HG03520 (cell line): Measurements from ENCODE around the gene ZEB1.
A peak's percentile ranks its signal among the peaks of the same experiment; 100 is the strongest.
"Not testable (repeated sequence)": the region's sequence is repeated elsewhere in the genome, so short reads cannot be mapped to it uniquely, and the experiment has no call there.

ENCODE experiments used
- ATAC-seq: cut with Tn5 transposase; IDR thresholded peaks from one replicate; pipeline ENCODE4 v1.9.1; 2021; ENCODE audit warnings: mild to moderate bottlenecking, moderate library complexity; ENCODE audit not compliant: unreplicated experiment

The ZEB1 gene

DNA sequence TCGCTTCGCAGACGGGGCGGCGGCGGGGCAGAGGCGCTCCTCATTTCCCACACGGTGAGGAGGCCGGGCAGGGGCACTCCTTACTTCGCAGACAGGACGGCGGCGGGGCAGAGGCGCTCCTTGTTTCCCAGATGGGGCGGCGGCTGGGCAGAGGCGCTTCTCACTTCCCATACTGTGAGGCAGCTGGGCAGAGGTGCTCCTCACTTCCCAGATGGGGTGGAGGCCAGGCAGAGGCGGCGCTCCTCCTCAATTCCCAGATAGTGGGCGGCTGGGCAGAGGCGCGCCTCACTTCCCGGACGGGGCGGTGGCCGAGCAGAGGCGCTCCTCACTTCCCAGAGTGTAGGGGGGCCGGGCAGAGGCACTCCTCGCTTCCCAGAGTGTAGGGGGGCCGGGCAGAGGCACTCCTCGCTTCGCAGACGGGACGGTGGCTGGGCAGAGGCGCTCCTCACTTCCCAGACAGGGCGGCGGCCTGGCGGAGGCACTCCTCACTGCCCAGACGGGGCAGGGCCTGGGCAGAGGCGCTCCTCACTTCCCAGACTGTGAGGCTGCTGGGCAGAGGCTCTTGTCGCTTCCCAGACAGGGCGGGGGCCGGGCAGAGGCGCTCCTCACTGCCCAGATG, 43.1 kb downstream of the ZEB1 start:
- no peak for ATAC-seq

DNA sequence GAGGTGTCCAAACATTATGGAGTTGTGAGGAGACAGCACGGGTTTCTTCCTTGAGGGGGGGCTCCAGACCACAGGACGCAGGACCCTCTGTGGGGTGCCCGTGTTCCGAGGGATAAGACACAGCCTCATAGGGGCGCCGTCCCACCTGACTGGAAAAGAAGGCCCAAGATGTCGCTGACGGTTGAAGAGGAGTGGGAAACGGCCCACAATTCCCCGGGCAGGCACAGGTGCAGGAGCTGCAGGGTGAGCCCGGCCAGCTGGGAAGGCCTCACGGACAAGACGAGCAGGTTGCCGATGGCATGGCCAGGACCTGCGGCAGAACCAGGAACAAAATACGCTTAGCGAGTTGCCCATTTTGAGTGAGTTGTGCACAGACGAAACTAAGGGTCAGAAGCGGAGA, 44.7 kb downstream of the ZEB1 start:
- not testable (repeated sequence) for ATAC-seq

DNA sequence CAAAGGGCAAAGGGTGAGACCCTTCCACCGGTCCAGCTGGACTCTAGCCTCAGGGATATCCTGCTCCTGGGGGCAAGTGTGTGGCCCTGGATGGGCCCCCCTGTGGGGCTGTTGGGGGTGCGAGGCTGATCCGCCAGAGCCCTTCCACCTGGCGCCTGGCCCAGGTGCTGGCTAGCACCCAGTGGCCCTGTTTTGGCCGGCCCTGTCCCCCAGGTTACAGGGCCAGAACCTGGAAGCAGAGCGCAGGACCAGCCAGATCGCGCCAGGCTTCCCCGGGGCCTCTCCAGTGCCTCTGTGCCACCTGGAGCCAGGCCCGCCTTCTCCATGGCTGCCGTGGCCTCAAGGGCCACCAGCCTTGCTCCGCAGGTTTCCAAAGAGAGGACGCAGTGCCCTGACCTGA, 45.2 kb downstream of the ZEB1 start:
- not testable (repeated sequence) for ATAC-seq

DNA sequence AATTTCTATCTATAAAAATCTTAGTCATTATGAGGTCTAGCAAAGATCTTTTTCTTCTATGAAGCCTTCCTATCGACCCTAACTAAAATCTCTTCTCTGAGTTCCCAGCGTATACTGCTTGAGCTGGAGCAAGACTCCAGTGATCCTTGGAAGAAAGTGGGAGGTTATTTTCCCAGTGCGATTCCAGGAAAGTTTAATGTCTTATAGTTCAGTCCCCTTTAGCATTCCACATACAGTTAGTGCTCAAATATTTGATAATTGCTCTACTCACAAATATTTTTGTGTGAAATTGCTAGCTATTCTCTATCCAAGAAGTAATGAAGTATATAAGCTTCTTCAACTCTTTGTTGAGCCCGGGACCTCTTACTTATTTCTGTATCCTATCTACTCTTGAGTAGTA, 47.7 kb downstream of the ZEB1 start:
- ATAC-seq: no peak

DNA sequence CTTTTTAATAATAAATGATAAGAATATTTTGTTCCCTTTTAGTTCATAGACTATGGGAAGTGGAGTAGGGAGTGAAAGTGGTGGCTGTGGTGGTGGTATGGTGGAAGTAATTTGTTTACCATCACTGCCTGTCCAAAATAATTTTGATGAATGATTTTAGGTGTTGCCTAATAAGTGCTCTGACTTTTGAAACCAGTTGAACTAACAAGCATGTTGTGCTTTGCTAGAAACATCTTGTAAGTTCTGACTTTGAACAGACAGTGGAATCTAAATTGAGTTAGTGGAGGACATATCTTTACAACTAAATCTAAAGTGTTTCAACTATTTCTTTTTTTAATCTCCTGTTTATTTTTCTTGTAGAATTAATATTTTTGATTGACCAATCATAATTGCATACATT, 49.7 kb downstream of the ZEB1 start:
- no peak for ATAC-seq

DNA sequence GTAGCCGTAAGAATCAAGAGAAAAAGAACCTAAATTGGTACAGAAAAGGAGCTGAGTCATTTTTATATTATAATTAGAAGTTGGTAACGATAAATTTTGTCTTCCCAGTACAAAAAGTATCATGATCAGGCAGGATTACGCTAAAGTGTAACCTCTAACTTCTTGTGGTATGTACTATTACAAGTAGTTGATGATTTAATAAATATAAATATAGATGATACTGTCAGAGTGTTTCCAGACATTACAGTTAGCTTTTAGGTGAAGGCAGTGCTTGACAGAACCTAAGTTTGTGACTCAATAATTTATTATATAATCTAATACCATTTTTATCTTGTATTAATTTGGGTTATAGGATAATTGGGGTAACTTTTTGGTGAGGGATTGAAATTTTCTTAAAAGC, 53.4 kb downstream of the ZEB1 start:
- no peak for ATAC-seq

DNA sequence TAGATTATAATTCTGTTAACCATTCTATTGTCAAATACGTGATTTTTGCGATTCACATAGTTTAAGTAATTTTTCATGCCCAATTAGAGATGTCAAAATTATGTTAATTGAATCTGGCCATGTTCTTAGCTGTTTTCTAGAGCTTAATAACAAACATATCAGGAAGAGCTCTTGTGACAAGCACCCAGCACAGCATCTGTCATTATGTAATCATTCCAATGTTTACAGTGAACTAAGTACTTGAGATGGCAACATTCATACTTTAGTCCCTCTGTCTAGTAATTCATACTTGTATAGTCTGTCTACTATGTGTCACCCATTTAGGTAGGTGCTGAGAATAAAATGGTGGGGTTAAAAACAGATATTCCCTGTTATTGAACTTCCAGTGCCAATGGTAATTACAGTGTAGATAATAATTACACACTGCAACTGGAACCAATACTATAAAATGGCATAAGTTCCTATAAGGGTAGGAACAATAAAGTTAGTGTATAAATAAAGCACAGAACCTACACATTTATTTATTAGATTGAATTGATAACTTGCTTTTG, 55.2 kb downstream of the ZEB1 start:
- no peak for ATAC-seq

DNA sequence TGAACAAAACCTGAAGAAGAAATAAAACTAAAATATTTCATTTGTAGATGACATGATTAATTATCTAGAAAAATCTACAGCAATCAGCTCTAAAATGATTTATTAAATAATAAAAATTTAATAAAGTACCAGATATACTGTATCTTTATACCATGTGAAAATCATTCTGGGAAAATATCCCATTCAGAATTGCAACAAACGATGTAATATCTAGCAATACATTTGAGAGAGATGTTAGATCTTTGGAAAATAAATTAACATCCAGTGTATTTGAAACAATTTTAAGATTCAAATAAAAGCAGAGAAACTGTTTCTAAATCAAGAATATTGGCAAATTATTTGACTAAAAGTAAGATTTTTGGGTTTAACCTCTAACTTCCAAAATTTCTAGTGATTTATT, 62.2 kb downstream of the ZEB1 start:
- no peak for ATAC-seq

DNA sequence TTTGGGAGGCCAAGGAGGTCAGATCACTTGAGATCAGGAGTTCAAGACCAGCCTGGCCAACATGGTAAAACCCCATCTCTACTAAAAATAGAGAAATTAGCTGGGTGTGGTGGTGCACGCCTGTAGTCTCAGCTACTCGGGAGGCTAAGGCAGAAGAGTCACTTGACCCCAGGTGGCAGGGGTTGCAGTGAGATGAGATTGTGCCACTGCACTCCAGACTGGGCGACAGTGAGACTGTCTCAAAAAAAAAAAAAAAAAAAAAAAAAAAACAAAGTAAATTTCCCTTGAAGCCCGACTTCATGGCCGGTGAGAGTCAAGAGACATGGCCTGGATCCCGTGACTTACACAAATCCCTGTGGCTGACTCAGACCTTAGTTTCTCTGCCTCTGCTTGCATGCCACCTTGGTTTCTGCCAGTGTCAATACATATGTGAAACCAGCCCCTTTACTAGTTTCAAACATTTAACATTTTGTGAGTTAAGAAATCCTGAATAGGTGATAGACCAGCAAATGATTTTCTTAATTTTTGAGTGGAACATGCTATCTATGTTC, 62.8 kb downstream of the ZEB1 start:
- no peak for ATAC-seq

DNA sequence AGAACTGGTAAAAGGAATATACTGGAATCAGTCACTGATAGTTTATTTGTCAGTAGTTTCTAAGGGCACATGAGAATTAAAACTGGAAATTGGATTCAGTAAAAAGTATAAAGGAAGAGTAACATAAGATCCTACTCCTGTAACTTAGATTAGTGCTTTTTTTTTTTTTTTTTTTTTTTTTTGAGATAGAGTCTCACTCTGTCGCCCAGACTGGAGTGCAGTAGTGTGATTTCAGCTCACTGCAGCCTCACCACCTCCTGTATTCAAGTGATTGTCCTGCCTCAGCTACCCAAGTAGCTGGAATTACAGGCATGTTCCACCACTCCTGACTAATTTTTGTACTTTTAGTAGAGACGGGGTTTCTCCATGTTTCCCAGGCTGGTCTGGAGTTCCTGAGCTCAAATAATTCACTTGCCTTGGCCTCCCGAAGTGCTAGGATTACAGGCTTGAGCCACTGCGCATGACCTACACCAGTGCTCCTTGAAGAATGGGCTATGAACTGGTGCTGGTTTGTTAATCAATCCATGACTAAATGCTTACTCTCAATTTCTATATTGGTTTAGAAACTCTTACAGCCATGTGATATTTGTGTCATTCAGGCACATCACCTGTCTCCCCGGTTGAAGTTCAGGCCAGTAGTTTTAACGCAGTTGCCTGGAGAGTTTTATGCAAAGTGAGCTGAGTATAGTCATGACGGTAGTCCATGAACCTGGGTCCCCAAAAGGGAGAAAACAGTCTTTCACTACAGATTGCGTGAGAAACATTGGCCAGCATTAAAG, 65.0 kb downstream of the ZEB1 start:
- peak; percentile 96 for ATAC-seq

DNA sequence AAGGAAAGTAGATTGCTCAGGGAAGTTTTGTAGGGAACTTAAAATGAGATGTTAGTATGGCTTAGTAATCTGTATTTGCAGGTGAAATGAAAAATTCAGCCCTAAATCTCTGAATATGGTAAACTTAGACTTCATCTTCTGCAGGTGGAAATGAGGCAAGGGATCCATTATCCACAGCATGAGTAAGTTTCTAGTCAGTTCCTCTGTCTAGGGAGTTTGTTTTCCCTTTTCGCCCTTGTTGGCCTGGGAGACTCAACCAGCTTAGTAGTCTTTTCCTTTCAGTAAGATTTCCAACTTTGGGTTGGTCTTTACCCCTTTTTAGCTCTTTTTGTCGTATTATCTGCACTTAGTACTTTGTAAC, 65.6 kb downstream of the ZEB1 start:
- ATAC-seq: peak; percentile 21

DNA sequence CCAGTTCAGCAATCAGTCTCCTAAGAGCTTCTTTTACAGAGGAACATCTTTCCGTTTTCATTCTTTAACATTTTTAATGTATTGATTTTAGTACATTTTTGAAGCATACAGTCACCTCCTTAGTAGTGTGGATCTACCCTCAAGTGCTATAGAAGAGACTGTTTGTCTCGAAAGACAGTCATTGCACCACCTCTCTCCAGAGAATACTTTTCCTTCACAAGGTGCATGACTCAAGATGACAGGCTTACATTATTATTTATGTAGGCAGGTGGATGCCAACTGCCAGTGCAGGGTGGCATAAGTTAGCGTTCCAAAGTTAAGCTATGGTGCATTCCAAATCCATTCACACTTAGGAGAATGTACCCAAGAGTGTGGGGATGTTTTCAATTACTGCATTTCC, 71.8 kb downstream of the ZEB1 start:
- ATAC-seq: no peak

DNA sequence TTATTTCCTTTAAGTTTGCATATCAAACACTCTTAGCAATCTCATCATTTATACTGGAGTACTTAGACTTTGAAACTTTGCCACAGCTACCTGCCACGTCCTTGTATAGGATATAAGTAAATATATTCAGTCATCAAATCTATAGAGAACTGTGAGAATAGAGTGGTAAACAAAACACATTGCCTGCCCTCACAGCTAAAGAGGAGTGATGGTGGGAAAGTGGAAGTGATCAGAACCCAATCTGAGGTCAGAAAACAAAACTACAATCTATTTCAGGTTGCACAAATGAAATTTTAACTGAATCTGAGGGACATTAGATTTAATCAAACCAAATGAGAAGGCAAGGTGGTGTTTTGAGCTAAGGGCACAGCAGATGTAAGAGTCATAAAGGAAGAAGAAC, 74.8 kb downstream of the ZEB1 start:
- no peak for ATAC-seq

DNA sequence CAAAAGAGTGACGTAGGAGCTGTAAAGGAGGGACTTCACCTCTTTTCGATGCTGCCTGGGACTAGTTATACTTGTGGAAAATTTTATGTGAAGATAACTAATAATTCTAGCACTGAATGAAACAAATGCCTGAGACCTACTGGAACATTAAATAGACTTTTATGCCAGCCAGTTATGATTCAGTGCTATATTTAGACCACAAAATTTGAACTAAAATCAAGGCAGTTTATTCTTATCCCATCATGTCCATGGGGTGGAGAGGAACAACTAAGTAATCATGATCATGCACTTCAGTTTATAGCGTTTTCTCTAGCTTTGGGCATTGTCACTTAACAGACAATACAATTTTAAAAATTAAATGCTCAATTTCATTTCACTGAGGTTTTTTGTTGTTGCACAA, 76.7 kb downstream of the ZEB1 start:
- ATAC-seq: no peak

DNA sequence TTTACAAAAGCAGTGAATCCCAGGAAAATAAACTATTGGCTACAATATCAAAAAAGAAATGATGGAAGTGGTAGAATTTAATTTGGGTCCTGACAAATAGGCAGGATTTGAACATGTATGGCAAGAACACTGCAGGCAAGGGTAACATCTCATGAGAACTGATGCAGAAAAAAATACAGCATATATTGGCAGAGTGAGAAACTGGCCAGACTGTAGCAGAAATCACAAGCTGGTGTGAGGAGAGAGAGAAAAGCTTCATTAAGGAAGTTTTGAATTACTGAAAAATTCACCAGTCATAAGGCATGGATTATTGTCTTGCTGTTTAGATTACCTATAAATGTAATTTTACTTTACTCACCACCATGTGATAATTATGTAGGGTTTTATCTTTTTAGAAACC, 77.4 kb downstream of the ZEB1 start:
- ATAC-seq: no peak

DNA sequence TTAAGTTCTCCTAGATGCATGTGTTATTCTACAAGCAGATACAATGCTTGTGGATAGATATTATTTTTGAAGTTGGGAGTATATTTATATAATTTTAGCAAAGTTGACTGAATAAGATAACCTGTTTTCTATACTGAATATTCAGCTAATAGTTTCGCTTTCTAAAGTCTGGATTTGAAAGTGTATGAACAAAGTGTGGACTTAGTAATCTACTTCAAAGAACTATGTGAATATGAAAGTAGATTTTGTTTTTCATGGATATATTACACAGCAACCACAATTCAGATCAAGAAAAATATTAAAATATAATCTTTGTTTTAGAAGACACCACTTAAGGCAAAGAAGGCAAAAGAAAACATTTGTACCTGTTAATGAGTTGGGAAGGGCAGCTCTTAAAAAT, 78.8 kb downstream of the ZEB1 start:
- no peak for ATAC-seq

DNA sequence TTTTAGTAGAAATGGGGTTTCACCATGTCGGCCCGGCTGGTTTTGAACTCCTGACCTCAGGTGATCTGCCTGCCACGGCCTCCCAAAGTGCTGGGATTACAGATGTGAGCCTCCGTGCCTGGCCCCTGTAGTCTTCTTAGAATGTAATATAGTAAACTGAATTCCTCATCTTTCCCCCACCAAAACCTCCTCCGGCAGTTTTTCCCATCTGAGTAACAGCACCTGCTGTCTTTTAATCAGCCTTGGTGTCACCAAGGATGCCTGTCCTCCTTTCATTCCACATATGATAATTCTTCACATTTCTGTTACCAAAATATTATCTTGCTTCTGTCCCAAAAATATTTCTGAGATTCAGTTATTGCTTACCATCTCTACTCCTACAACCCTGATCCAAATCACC, 80.2 kb downstream of the ZEB1 start:
- ATAC-seq: no peak

DNA sequence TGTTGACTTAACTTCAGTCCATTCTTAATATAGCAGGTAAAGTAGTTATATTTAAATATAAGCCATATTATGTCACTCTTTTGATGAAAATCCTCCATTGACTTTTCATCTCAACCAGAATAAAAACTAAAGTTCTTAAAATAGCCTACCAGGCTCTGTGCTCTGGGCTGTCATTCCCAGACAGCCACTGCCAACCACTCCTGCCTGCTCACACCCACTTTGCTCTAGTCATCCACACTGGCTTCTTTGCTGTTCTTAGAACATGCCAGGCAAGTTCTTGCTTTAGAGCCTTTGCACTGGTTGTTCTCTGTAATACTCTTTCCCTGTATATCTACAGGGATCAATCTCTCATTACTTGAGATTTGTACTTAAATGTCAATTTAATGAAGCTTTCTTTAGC, 80.6 kb downstream of the ZEB1 start:
- ATAC-seq: no peak

DNA sequence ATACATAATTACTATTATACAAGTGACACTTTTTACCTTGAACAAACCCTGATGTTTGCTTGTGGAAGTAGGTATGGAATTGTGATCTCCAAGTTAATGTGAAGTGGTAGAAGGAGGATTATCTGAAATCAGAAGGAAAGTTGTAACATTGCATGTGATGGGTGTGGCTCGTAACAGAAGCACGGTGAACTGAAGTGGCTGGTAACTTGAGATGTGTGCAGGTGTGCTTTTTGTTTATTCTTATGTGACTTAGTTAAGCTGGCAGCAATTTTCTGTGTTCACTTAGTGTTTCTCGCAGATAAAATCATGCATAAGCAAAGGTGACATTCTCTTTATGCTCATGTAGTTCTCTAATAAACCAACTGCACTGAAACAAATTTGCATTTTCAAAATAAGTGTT, 82.3 kb downstream of the ZEB1 start:
- ATAC-seq: no peak

DNA sequence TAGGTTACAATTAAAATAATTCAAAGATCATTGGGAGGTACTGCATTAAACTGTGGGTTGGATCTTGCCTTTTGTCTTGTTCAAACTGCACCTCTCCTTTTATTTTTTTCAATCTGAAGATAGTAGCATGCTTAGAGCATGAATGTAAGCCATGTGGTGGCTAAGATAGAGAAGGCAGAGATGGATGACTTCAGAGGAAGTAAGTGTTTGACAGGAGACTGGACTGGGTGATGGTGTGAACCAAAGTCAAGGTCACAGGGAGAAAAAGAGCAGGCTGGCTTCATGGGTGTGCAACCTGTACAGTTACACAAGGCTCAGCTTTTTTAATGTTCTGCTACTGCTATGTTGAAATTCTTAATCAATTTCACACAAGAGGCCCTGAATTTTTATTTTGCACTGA, 85.6 kb downstream of the ZEB1 start:
- no peak for ATAC-seq

DNA sequence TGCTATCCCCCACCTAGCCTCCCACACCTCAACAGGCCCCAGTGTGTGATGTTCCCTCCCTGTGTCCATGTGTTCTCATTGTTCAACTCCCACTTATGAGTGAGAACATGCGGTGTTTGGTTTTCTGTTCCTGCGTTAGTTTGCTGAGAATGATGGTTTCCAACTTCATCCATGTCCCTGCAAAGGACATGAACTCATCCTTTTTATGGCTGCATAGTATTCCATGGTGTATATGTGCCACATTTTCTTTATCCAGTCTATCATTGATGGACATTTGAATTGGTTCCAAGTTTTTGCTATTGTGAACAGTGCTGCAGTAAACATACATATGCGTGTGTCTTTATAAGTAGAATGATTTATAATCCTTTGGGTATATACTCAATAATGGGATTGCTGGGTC, 86.8 kb downstream of the ZEB1 start:
- ATAC-seq: not testable (repeated sequence)

DNA sequence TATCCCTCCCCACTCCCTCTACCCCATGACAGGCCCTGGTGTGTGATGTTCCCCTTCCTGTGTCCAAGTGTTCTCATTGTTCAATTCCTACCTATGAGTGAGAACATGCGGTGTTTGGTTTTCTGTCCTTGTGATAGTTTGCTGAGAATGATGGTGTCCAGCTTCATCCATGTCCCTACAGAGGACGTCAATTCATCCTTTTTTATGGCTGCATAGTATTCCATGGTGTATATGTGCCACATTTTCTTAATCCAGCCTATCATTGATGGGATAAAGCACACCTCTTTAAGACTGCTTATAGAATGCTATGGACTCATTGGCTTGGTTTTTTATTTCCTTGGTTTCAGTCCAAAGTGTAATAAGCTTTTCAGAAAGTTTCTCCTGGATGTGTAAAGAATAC, 93.4 kb downstream of the ZEB1 start:
- not testable (repeated sequence) for ATAC-seq
